ENCODE measurements around the gene PPM1M.

PPM1M gene

GRCh38 chr3:52231502-52232278 lies 13.9 kb upstream of the PPM1M start:
- DNase-seq, result peak; percentile 49

- DNase-seq, result no peak
Measured at GRCh38 chr3:52232279-52233107, 13.1 kb upstream of the PPM1M start.

- no peak for DNase-seq
Measured at GRCh38 chr3:52233108-52233591, 12.4 kb upstream of the PPM1M start.

GRCh38 chr3:52233968-52234367 lies 11.6 kb upstream of the PPM1M start:
- DNase-seq, result no peak

GRCh38 chr3:52234516-52235447 lies 10.8 kb upstream of the PPM1M start:
- no peak for DNase-seq

- DNase-seq, result no peak
Measured at GRCh38 chr3:52236424-52236886, 9.1 kb upstream of the PPM1M start.

GRCh38 chr3:52237006-52237656 lies 8.4 kb upstream of the PPM1M start:
- DNase-seq, result no peak

GRCh38 chr3:52237657-52238172 lies 7.8 kb upstream of the PPM1M start:
- DNase-seq, result peak; percentile 85

GRCh38 chr3:52238193-52238760 lies 7.3 kb upstream of the PPM1M start:
- no peak for DNase-seq

- peak; percentile 81 for DNase-seq
Measured at GRCh38 chr3:52238761-52239701, 6.5 kb upstream of the PPM1M start, which contains the start of gene TWF2. Gene TWF2, minus strand, starts transcription at chr3:52239158. Its CDS starts 142 bp downstream, at chr3:52239016.

GRCh38 chr3:52240059-52240885 lies 5.3 kb upstream of the PPM1M start:
- DNase-seq, result peak; percentile 83

- no peak for DNase-seq
Measured at GRCh38 chr3:52240886-52241370, 4.6 kb upstream of the PPM1M start.

GRCh38 chr3:52242039-52242438 lies 3.5 kb upstream of the PPM1M start:
- no peak for DNase-seq

GRCh38 chr3:52243791-52244628 lies 1.5 kb upstream of the PPM1M start:
- peak; percentile 30 for DNase-seq

GRCh38 chr3:52246264-52246620 lies 683 bp downstream of the PPM1M start:
- DNase-seq, result no peak

- DNase-seq, result no peak
Measured at GRCh38 chr3:52246728-52247408, 1.3 kb downstream of the PPM1M start.

- DNase-seq, result no peak
Measured at GRCh38 chr3:52247409-52248164, 2.0 kb downstream of the PPM1M start.

Measured in fibroblast of skin of right biceps (primary cell).